ENCODE results near the gene MVP.
"Not testable (repeated sequence)": the region's sequence is repeated elsewhere in the genome, so short reads cannot be mapped to it uniquely, and the experiment has no call there.

GRCh38 chr16:29783094-29783953, 36.9 kb upstream of the MVP start:
- not testable (repeated sequence) for TF ChIP-seq CTCF, EP300 (IDR thresholded peaks at IDR 0.05)

All from tibial nerve (tissue), 4 donors.